ENCODE results near the gene CD247. TPM values are rescaled to one million over a fixed set of nuclear protein-coding genes. Genes with fewer than 3 reads are reported as not detected.

Gene CD247
- total and polyA plus RNA-seq, 9 of the 15 experiments (the other 6 are each of a cell fraction or from before 2014, with no cell fraction given) = 0.08 to 0.42 (median 0.28) TPM; not detected in 5

DNA sequence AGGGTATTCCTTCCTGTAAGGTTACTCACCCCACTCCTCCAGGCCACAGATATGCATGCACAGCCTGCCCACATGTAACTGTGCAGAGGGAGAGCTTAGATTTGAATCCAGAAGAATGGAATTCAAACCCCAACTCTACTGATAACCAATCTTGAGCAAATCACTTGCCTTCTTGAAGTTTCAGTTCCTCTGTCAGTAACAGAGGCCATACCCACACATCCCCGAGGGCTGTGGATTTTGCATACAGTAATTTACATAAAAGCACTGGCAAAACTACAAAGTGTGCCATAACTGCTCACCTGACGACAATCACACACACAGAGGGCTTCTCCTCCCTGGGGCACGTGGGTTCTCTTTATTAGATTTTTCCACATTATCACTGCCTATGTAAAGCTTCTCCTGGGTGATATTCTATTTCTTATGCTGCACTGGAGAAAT lies 18.6 kb downstream of the CD247 start (continued):
- TF ChIP-seq, protein P1, sequence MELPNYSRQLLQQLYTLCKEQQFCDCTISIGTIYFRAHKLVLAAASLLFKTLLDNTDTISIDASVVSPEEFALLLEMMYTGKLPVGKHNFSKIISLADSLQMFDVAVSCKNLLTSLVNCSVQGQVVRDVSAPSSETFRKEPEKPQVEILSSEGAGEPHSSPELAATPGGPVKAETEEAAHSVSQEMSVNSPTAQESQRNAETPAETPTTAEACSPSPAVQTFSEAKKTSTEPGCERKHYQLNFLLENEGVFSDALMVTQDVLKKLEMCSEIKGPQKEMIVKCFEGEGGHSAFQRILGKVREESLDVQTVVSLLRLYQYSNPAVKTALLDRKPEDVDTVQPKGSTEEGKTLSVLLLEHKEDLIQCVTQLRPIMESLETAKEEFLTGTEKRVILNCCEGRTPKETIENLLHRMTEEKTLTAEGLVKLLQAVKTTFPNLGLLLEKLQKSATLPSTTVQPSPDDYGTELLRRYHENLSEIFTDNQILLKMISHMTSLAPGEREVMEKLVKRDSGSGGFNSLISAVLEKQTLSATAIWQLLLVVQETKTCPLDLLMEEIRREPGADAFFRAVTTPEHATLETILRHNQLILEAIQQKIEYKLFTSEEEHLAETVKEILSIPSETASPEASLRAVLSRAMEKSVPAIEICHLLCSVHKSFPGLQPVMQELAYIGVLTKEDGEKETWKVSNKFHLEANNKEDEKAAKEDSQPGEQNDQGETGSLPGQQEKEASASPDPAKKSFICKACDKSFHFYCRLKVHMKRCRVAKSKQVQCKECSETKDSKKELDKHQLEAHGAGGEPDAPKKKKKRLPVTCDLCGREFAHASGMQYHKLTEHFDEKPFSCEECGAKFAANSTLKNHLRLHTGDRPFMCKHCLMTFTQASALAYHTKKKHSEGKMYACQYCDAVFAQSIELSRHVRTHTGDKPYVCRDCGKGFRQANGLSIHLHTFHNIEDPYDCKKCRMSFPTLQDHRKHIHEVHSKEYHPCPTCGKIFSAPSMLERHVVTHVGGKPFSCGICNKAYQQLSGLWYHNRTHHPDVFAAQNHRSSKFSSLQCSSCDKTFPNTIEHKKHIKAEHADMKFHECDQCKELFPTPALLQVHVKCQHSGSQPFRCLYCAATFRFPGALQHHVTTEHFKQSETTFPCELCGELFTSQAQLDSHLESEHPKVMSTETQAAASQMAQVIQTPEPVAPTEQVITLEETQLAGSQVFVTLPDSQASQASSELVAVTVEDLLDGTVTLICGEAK (IDR thresholded peaks at IDR 0.05) = no peak
- TF ChIP-seq, protein P1 (CRISPR knock-in tag; IDR thresholded peaks at IDR 0.05) = no peak
